IMR-90 (cell line): ENCODE measurements around the gene CYP2R1. TPM values are rescaled to one million over a fixed set of nuclear protein-coding genes. Genes with fewer than 3 reads are reported as not detected.

Experiments used
- ATAC-seq: fragments of 200-7000 bp; cut with Tn5 transposase; 2 replicates; pipeline ENCODE4 v1.9.1; 2020; ENCODE audit warnings: low read depth, mild to moderate bottlenecking, moderate library complexity
- BruUV-seq: library from RNA; stranded (reverse); fragments of 400-500 nt; replicated peaks from 2 replicates; lab custom pipeline; 2021; lab: Mats Ljungman, UMichigan
- CTCF ChIA-PET: fragments of 300-600 bp; formaldehyde crosslinking; extraction: SDS; loops from one replicate; lab custom pipeline; 2021; ENCODE audit warnings: antibody characterized with exemption; lab: Yijun Ruan, JAX
- POLR2A ChIA-PET: fragments of 300-600 bp; sonication (Branson Sonifier 250); formaldehyde crosslinking; loops from one replicate; lab custom pipeline; 2022; ENCODE audit warnings: antibody characterized with exemption; ENCODE audit not compliant: unreplicated experiment; lab: Charles Lee
- DNase-seq: peaks from one replicate; pipeline ENCODE4 v3.0.0; 2013
- H2AFZ ChIP-seq: replicated peaks from 2 replicates; pipeline ENCODE3; 2013; ENCODE audit warnings: low read length, mild to moderate bottlenecking; ENCODE audit not compliant: poor library complexity
- H2AK5ac ChIP-seq: 2 replicates; pipeline ENCODE4 v1.6.1; 2013; ENCODE audit warnings: low read depth, low read length, inconsistent platforms
- H2AK9ac ChIP-seq: replicated peaks from 2 replicates; pipeline ENCODE3; 2013; ENCODE audit warnings: mild to moderate bottlenecking, low read depth, low read length, moderate library complexity; ENCODE audit not compliant: poor library complexity
- H2BK120ac ChIP-seq: 2 replicates; pipeline ENCODE4 v1.6.1; 2013; ENCODE audit warnings: low read depth, low read length, inconsistent platforms
- H2BK15ac ChIP-seq: 3 replicates; pipeline ENCODE4 v1.6.1; 2013; ENCODE audit warnings: low read depth, low read length, inconsistent platforms
- H2BK20ac ChIP-seq: 2 replicates; pipeline ENCODE4 v1.6.1; 2013; ENCODE audit warnings: low read depth, mild to moderate bottlenecking, inconsistent platforms, low read length, moderate library complexity
- H2BK5ac ChIP-seq: 2 replicates; pipeline ENCODE4 v1.6.1; 2013; ENCODE audit warnings: mild to moderate bottlenecking, low read depth, low read length, inconsistent platforms; ENCODE audit not compliant: poor library complexity, severe bottlenecking
- H3K14ac ChIP-seq: replicated peaks from 2 replicates; pipeline ENCODE4 v1.6.1; 2013; ENCODE audit warnings: low read depth, low read length, inconsistent platforms
- H3K18ac ChIP-seq: 2 replicates; pipeline ENCODE4 v1.6.1; 2013; ENCODE audit warnings: low read depth, low read length, control low read depth
- H3K23ac ChIP-seq: 2 replicates; pipeline ENCODE4 v1.6.1; 2013; ENCODE audit warnings: low read depth, low read length, inconsistent platforms
- H3K27ac ChIP-seq: 2 replicates; pipeline ENCODE4 v1.5.1; 2013; ENCODE audit warnings: mild to moderate bottlenecking, control low read depth, low read length; ENCODE audit not compliant: insufficient read depth
- H3K27me3 ChIP-seq: 2 replicates; pipeline ENCODE4 v1.6.1; 2013; ENCODE audit warnings: low read length; ENCODE audit not compliant: control insufficient read depth, insufficient read depth
- H3K36me3 ChIP-seq: 2 replicates; pipeline ENCODE4 v1.6.1; 2013; ENCODE audit warnings: low read length, mixed read lengths; ENCODE audit not compliant: control insufficient read depth, insufficient read depth
- H3K4ac ChIP-seq: 2 replicates; pipeline ENCODE4 v1.6.1; 2013; ENCODE audit warnings: low read depth, low read length, inconsistent platforms
- H3K4me1 ChIP-seq: 2 replicates; pipeline ENCODE4 v1.6.1; 2013; ENCODE audit warnings: low read length, mixed read lengths; ENCODE audit not compliant: control insufficient read depth, insufficient read depth
- H3K4me2 ChIP-seq: 2 replicates; pipeline ENCODE4 v1.6.1; 2013; ENCODE audit warnings: low read depth, mild to moderate bottlenecking, control low read depth, low read length, moderate library complexity
- H3K4me3 ChIP-seq: 2 replicates; pipeline ENCODE4 v1.5.1; 2013; ENCODE audit warnings: low read depth, mild to moderate bottlenecking, control low read depth, low read length, moderate library complexity; ENCODE audit not compliant: insufficient read depth
- H3K56ac ChIP-seq: 2 replicates; pipeline ENCODE4 v1.6.1; 2013; ENCODE audit warnings: low read length, inconsistent platforms; ENCODE audit not compliant: insufficient read depth; ENCODE audit errors: extremely low read depth
- H3K79me1 ChIP-seq, 2 experiments: 2 replicates each; pipeline ENCODE4 v1.6.1; 2013; ENCODE audit warnings: low read length in 2 of 2, inconsistent platforms in 1 of 2, low read depth in 1 of 2
- H3K9ac ChIP-seq: 2 replicates; pipeline ENCODE4 v1.6.1; 2013; ENCODE audit warnings: low read depth, low read length, control low read depth
- H3K9me1 ChIP-seq: 2 replicates; pipeline ENCODE4 v1.6.1; 2013; ENCODE audit warnings: low read length, inconsistent platforms; ENCODE audit not compliant: insufficient read depth
- H3K9me3 ChIP-seq: 2 replicates; pipeline ENCODE4 v1.6.1; 2013; ENCODE audit warnings: low read length; ENCODE audit not compliant: control insufficient read depth, insufficient read depth
- H4K20me1 ChIP-seq: 2 replicates; pipeline ENCODE4 v1.6.1; 2013; ENCODE audit warnings: low read length, inconsistent platforms; ENCODE audit not compliant: insufficient read depth
- H4K5ac ChIP-seq: 2 replicates; pipeline ENCODE4 v1.6.1; 2013; ENCODE audit warnings: mild to moderate bottlenecking, low read depth, low read length, control low read depth
- H4K8ac ChIP-seq, 2 experiments: 2 replicates each; pipeline ENCODE4 v1.6.1; 2013; ENCODE audit warnings: low read depth in 2 of 2, low read length in 2 of 2, control low read depth in 1 of 2, inconsistent platforms in 1 of 2
- H4K91ac ChIP-seq: 2 replicates; pipeline ENCODE4 v1.6.1; 2013; ENCODE audit warnings: low read depth, low read length, inconsistent platforms; ENCODE audit not compliant: insufficient read depth
- BHLHE40 ChIP-seq: fragments of 150-350 bp; IDR thresholded peaks from 2 replicates; pipeline ENCODE4 v1.6.1; 2016; ENCODE audit warnings: mild to moderate bottlenecking, low read depth, low read length
- CEBPB ChIP-seq: IDR thresholded peaks from 2 replicates; pipeline ENCODE4 v1.6.1; 2012; ENCODE audit warnings: low read depth, low read length, improper control_type of control experiment
- CHD1 ChIP-seq: IDR thresholded peaks from 2 replicates; pipeline ENCODE4 v1.6.1; 2012; ENCODE audit warnings: low read depth, low read length, improper control_type of control experiment
- FOS ChIP-seq: fragments of 150-350 bp; IDR thresholded peaks from 2 replicates; pipeline ENCODE4 v1.6.1; 2016; ENCODE audit warnings: low read depth, low read length
- MAFK ChIP-seq: IDR thresholded peaks from 2 replicates; pipeline ENCODE4 v1.6.1; 2012; ENCODE audit warnings: low read depth, low read length, improper control_type of control experiment
- MAZ ChIP-seq: IDR thresholded peaks from 2 replicates; pipeline ENCODE4 v1.6.1; 2012; ENCODE audit warnings: low read depth, mild to moderate bottlenecking, low read length, improper control_type of control experiment, moderate library complexity, borderline replicate concordance
- MXI1 ChIP-seq: IDR thresholded peaks from 2 replicates; pipeline ENCODE4 v1.6.1; 2012; ENCODE audit warnings: low read depth, mild to moderate bottlenecking, low read length, moderate library complexity, borderline replicate concordance
- NFE2L2 ChIP-seq: fragments of 150-350 bp; IDR thresholded peaks from 2 replicates; pipeline ENCODE4 v1.6.1; 2016; ENCODE audit warnings: low read depth, mild to moderate bottlenecking, low read length
- POLR2A ChIP-seq: IDR thresholded peaks from 2 replicates; pipeline ENCODE4 v1.6.1; 2012; ENCODE audit warnings: mild to moderate bottlenecking, low read depth, low read length
- RAD21 ChIP-seq: IDR thresholded peaks from 2 replicates; pipeline ENCODE4 v1.6.1; 2012; ENCODE audit warnings: low read length, improper control_type of control experiment
- RCOR1 ChIP-seq: IDR thresholded peaks from 2 replicates; pipeline ENCODE4 v1.6.1; 2012; ENCODE audit warnings: mild to moderate bottlenecking, low read length, improper control_type of control experiment; ENCODE audit not compliant: insufficient replicate concordance
- RFX5 ChIP-seq: IDR thresholded peaks from 2 replicates; pipeline ENCODE4 v1.8.0; 2012; ENCODE audit warnings: low read depth, mild to moderate bottlenecking, low read length, moderate library complexity
- SMC3 ChIP-seq: fragments of 150-350 bp; IDR thresholded peaks from 2 replicates; pipeline ENCODE4 v1.6.1; 2016; ENCODE audit warnings: low read depth, mild to moderate bottlenecking, antibody characterized with exemption, low read length, moderate library complexity
- WGBS, 2 experiments: methylation state at CpG; one replicate each; pipeline versions ENCODE4 v1.1.5 to v1.1.7; 2013; ENCODE audit warnings: missing lambda C conversion rate in 2 of 2; ENCODE audit not compliant: insufficient read length in 1 of 2; ENCODE audit errors: extremely low coverage in 2 of 2; 5-methylcytosine and 5-hydroxymethylcytosine counted together
- dilution Hi-C: fragments of 300-500 bp; cut with HindIII; formaldehyde crosslinking; loops from one replicate; pipeline ENCODE4 v1.14.3; 2018; ENCODE audit warnings: low sequenced_read_pairs; ENCODE audit not compliant: unreplicated experiment
- in situ Hi-C: fragments of 300-500 bp; cut with MboI; formaldehyde crosslinking; loops from 3 replicates; pipeline ENCODE4 v1.14.3; 2019; ENCODE audit warnings: low sequenced_read_pairs, inconsistent platforms, mixed read lengths
- intact Hi-C: fragments of 100-400 bp; cut with micrococcal nuclease; formaldehyde crosslinking; loops from 2 replicates; pipeline ENCODE4 v1.10.0; 2022
- polyA plus RNA-seq, 3 experiments: library from polyadenylated mRNA; depleted of rRNA; stranded (reverse); fragments of >200 nt; gene quantifications; 2 replicates each; pipeline ENCODE4 v1.2.3, GENCODE V29; 2012; ENCODE audit warnings: low replicate concordance in 1 of 3
- total RNA-seq: library from RNA; depleted of rRNA; stranded (reverse); fragments of >200 nt; gene quantifications from 2 replicates; pipeline ENCODE4 v1.2.3, GENCODE V29; 2012
- TF ChIP-seq, protein P1 (sequence below): fragments of 150-350 bp; IDR thresholded peaks from 2 replicates; pipeline ENCODE4 v1.6.1; 2017; ENCODE audit warnings: mild to moderate bottlenecking, antibody characterized with exemption, low read length, low read depth
- TF ChIP-seq, protein P2 (sequence below): conservative IDR thresholded peaks from 2 replicates; pipeline ENCODE4 v1.5.1; 2012; ENCODE audit warnings: mild to moderate bottlenecking, low read depth, low read length, improper control_type of control experiment
- TF ChIP-seq, protein P3 (sequence below): fragments of 150-350 bp; IDR thresholded peaks from 2 replicates; pipeline ENCODE4 v1.6.1; 2016; ENCODE audit warnings: low read depth, mild to moderate bottlenecking, low read length, moderate library complexity, borderline replicate concordance

CYP2R1 gene
- total and polyA plus RNA-seq, 2 of the 4 experiments (the other 2 are of a cell fraction): 4.7 to 5.2 TPM

DNA sequence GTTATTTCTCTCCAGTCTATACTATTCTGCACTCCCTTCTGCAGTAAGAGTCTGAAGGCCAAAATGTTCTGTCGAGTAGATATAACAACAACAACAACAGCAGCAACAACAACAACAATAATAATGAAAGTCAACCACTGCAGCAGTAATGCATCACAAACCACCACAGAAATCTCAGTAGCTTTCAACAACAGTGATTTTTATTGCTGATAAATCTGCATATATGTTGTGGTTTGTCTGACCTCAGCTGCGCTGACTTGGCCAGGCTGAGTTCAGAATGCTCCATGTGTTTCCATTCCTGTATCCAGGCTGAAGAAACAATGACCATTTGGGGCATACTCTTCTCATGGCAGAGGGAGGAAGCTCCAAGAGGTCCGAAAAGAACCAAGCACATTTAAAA lies 32.3 kb upstream of the CYP2R1 start:
- Histone ChIP-seq H3K4me1 (no peaks in the 10 kb centered on the region), H2AK9ac (no peak overlapping the region), H3K4me3 (no peak overlapping the region), H3K18ac (no peak overlapping the region), H3K27ac (no peak overlapping the region), H2BK5ac (no peak overlapping the region), H3K27me3 (no peaks in the 10 kb centered on the region), H3K4ac (no peak overlapping the region), H2BK120ac (no peak overlapping the region), H3K4me2 (no peak overlapping the region), H3K79me1 (no peaks in the 10 kb centered on the region), H2AK5ac (no peak overlapping the region), H3K36me3 (no peaks in the 10 kb centered on the region), H3K56ac (no peak overlapping the region), H3K9ac (no peak overlapping the region), H2AFZ (no peak overlapping the region), H3K9me3 (no peaks in the 10 kb centered on the region), H3K14ac (no peak overlapping the region), H2BK20ac (no peak overlapping the region), H4K91ac (no peak overlapping the region), H4K8ac (no peak overlapping the region), H3K23ac (no peak overlapping the region), H4K20me1 (no peaks in the 10 kb centered on the region), H4K5ac (no peak overlapping the region), H2BK15ac (no peak overlapping the region), H3K9me1 (no peaks in the 10 kb centered on the region)
- ATAC-seq (no peak), DNase-seq (no peak)
- CTCF ChIA-PET: no interaction called here
- in situ Hi-C loops: no loop called here
- POLR2A ChIA-PET: no interaction called here
- TF ChIP-seq RFX5 (no peak), NFE2L2 (no peak), POLR2A (no peak), CHD1 (no peak), RAD21 (no peak), RCOR1 (no peak), BHLHE40 (no peak), CEBPB (no peak), SMC3 (no peak), MXI1 (no peak), FOS (no peak), MAZ (no peak), MAFK (no peak)
- TF ChIP-seq, protein P1, sequence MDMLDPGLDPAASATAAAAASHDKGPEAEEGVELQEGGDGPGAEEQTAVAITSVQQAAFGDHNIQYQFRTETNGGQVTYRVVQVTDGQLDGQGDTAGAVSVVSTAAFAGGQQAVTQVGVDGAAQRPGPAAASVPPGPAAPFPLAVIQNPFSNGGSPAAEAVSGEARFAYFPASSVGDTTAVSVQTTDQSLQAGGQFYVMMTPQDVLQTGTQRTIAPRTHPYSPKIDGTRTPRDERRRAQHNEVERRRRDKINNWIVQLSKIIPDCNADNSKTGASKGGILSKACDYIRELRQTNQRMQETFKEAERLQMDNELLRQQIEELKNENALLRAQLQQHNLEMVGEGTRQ: no peak
- TF ChIP-seq, protein P2, sequence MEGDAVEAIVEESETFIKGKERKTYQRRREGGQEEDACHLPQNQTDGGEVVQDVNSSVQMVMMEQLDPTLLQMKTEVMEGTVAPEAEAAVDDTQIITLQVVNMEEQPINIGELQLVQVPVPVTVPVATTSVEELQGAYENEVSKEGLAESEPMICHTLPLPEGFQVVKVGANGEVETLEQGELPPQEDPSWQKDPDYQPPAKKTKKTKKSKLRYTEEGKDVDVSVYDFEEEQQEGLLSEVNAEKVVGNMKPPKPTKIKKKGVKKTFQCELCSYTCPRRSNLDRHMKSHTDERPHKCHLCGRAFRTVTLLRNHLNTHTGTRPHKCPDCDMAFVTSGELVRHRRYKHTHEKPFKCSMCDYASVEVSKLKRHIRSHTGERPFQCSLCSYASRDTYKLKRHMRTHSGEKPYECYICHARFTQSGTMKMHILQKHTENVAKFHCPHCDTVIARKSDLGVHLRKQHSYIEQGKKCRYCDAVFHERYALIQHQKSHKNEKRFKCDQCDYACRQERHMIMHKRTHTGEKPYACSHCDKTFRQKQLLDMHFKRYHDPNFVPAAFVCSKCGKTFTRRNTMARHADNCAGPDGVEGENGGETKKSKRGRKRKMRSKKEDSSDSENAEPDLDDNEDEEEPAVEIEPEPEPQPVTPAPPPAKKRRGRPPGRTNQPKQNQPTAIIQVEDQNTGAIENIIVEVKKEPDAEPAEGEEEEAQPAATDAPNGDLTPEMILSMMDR: no peak
- TF ChIP-seq, protein P3, sequence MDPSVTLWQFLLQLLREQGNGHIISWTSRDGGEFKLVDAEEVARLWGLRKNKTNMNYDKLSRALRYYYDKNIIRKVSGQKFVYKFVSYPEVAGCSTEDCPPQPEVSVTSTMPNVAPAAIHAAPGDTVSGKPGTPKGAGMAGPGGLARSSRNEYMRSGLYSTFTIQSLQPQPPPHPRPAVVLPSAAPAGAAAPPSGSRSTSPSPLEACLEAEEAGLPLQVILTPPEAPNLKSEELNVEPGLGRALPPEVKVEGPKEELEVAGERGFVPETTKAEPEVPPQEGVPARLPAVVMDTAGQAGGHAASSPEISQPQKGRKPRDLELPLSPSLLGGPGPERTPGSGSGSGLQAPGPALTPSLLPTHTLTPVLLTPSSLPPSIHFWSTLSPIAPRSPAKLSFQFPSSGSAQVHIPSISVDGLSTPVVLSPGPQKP: no peak
- intact Hi-C loops: no loop called here
- dilution Hi-C loops: no loop called here
- no CpG with 5 or more reads among the region's 3 CpGs for whole genome bisulfite sequencing, 2 experiments
- BruUV-seq: no TSS peak
